ENCODE results near the gene ZCCHC7. TPM values are rescaled to one million over a fixed set of nuclear protein-coding genes. Genes with fewer than 3 reads are reported as not detected.

ZCCHC7 gene
- total and polyA plus RNA-seq, 9 donors, result 15.8 to 37.4 (median 28.4) TPM

DNA sequence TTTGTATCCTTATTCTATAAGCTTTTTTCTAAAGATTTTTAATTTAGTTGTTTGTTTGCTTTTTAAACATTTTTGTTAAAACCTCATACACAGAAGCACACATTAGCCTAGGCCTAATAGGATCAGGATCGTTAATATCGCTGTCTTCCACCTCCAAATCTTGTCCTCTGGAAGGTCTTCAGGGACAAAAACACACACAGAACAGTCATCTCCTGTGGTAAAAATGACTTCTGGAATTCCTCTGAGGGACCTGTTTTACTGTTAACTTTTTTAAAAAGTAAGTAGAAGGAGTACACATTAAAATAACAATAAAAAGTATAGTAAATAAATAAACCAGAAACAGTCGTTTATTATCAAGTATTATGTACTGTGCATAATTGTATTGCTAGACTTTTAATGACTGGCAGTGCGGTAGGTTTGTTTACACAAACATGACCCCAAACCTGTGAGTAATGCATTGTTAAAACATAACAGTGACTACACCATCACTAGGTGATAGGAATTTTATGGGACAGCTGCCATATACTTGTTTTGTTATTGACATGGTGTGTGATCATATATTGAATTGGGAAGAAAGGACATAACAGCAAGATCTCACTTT, 109.6 kb downstream of the ZCCHC7 start:
- H3K4me1 ChIP-seq (ENCODE audit: insufficient read depth), result no peaks in the 10 kb centered on the region
- H3K36me3 ChIP-seq, result no peaks in the 10 kb centered on the region
- TF ChIP-seq EP300 (IDR thresholded peaks at IDR 0.05), result no peak
- TF ChIP-seq POLR2A (IDR thresholded peaks at IDR 0.05), result no peak
- no peak for TF ChIP-seq CTCF (IDR thresholded peaks at IDR 0.05)
- intact Hi-C loops (cut with DNase I), result no loop called here
- no peaks in the 10 kb centered on the region for H3K27me3 ChIP-seq
- no peaks in the 10 kb centered on the region for H3K9me3 ChIP-seq
- H3K27ac ChIP-seq, result no peak overlapping the region
- H3K4me3 ChIP-seq, result no peak overlapping the region
- DNase-seq, result no peak
- 82 to 91% (median 85%) methylated on average over 4 of the region's 4 CpGs for WGBS, 3 donors

DNA sequence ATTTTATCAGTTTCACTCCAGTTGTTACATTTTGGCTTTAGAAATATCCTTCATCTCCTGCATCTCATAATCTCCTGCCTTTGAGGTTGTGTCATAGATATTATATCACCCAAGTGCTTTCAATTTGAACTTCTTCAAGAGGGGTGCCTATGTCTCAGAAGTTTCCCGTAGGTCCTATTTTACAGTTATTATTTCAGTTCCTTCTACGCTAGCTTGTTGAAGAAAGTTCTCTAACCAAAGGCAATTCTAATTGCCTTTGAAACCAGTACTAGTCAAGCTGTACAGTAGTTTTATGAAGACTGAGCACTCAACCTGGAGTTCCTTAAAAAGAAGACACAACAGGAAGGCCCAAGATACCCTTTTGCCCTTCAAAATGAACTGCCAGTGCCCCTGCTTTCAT, 116.4 kb downstream of the ZCCHC7 start:
- intact Hi-C loops (cut with DNase I), result no loop called here
- Histone ChIP-seq H3K36me3 (no peaks in the 10 kb centered on the region), H3K27me3 (no peaks in the 10 kb centered on the region), H3K27ac (no peak overlapping the region), H3K4me3 (no peak overlapping the region), H3K9me3 (no peaks in the 10 kb centered on the region), H3K4me1 (ENCODE audit: insufficient read depth) (no peaks in the 10 kb centered on the region)
- TF ChIP-seq CTCF (IDR thresholded peaks at IDR 0.05) (no peak), EP300 (IDR thresholded peaks at IDR 0.05) (no peak), POLR2A (IDR thresholded peaks at IDR 0.05) (no peak)
- no peak for DNase-seq
- WGBS, 3 donors, result 98 to 99% (median 99%) methylated on average over 2 of the region's 2 CpGs

DNA sequence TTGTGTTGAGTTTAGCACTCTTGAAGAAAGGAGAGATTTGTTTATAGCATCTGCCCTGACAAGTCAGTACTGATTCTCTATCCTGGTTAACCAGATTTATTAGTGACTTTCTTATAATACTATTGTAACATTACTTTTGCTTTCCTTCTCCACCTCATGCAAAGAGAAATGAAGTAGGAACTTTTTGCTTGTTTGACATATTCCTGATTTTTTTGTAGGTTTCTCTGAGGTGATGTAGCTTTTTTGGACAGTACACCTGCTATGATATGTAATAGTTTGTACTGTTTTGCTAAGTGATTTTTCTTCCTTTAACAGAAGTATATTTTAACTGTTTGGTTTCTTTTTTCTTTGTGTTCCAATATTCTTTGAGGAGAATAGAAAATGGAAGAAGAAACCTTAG, 117.7 kb downstream of the ZCCHC7 start:
- no peaks in the 10 kb centered on the region for H3K36me3 ChIP-seq
- intact Hi-C loops (cut with DNase I), result no loop called here
- no peaks in the 10 kb centered on the region for H3K4me1 ChIP-seq (ENCODE audit: insufficient read depth)
- no peak for DNase-seq
- no peaks in the 10 kb centered on the region for H3K9me3 ChIP-seq
- H3K27me3 ChIP-seq, result no peaks in the 10 kb centered on the region
- no peak overlapping the region for H3K27ac ChIP-seq
- TF ChIP-seq CTCF (IDR thresholded peaks at IDR 0.05) (no peak), POLR2A (IDR thresholded peaks at IDR 0.05) (no peak), EP300 (IDR thresholded peaks at IDR 0.05) (no peak)
- no peak overlapping the region for H3K4me3 ChIP-seq

GRCh38 chr9:37239224-37239859, 119.0 kb downstream of the ZCCHC7 start:
- intact Hi-C loops (cut with DNase I), result no loop called here
- no peaks in the 10 kb centered on the region for H3K4me1 ChIP-seq (ENCODE audit: insufficient read depth)
- WGBS, 3 donors, result 56 to 78% (median 77%) methylated on average over 4 of the region's 4 CpGs

More at GRCh38 chr9:37239224-37239859, 119.0 kb downstream of the ZCCHC7 start:
- H3K27me3 ChIP-seq, result no peaks in the 10 kb centered on the region
- H3K4me3 ChIP-seq, result no peak overlapping the region
- TF ChIP-seq CTCF (IDR thresholded peaks at IDR 0.05), result no peak
- TF ChIP-seq EP300 (IDR thresholded peaks at IDR 0.05), result no peak
- TF ChIP-seq POLR2A (IDR thresholded peaks at IDR 0.05), result no peak
- DNase-seq, result no peak
- no peaks in the 10 kb centered on the region for H3K36me3 ChIP-seq
- H3K27ac ChIP-seq, result no peak overlapping the region
- H3K9me3 ChIP-seq, result no peaks in the 10 kb centered on the region
